Femur (tissue), 1 donor: ENCODE measurements around the gene DNAL4.

Experiments used
- DNase-seq: peaks from one replicate; pipeline ENCODE4 v3.0.0-alpha.2; 2017

Gene DNAL4

GRCh38 chr22:38738475-38739070, 55.4 kb downstream of the DNAL4 start:
- no peak for DNase-seq

GRCh38 chr22:38737302-38738060, 56.5 kb downstream of the DNAL4 start:
- no peak for DNase-seq

GRCh38 chr22:38736257-38736570, 57.7 kb downstream of the DNAL4 start:
- no peak for DNase-seq

GRCh38 chr22:38735465-38736256, 58.3 kb downstream of the DNAL4 start:
- no peak for DNase-seq

GRCh38 chr22:38735126-38735464, 58.8 kb downstream of the DNAL4 start:
- no peak for DNase-seq

- no peak for DNase-seq
Measured at GRCh38 chr22:38734421-38735100, 59.4 kb downstream of the DNAL4 start.

- DNase-seq = peak; percentile 54
Measured at GRCh38 chr22:38733724-38734381, 60.1 kb downstream of the DNAL4 start.

- DNase-seq = peak; percentile 63
Measured at GRCh38 chr22:38733329-38733723, 60.6 kb downstream of the DNAL4 start.

GRCh38 chr22:38732251-38732815, 61.6 kb downstream of the DNAL4 start:
- DNase-seq = no peak

GRCh38 chr22:38731703-38732161, 62.2 kb downstream of the DNAL4 start:
- no peak for DNase-seq

- no peak for DNase-seq
Measured at GRCh38 chr22:38730411-38730871, 63.5 kb downstream of the DNAL4 start.

GRCh38 chr22:38729946-38730345, 64.0 kb downstream of the DNAL4 start:
- no peak for DNase-seq

- no peak for DNase-seq
Measured at GRCh38 chr22:38728871-38729796, 64.8 kb downstream of the DNAL4 start.
